Left forelimb (tissue), 1 donor: ENCODE data around the gene DNAAF5.

Source experiments
- DNase-seq: peaks from one replicate; pipeline ENCODE4 v3.0.0-alpha.2; 2018; ENCODE audit warnings: low spot score

DNAAF5 gene

DNA sequence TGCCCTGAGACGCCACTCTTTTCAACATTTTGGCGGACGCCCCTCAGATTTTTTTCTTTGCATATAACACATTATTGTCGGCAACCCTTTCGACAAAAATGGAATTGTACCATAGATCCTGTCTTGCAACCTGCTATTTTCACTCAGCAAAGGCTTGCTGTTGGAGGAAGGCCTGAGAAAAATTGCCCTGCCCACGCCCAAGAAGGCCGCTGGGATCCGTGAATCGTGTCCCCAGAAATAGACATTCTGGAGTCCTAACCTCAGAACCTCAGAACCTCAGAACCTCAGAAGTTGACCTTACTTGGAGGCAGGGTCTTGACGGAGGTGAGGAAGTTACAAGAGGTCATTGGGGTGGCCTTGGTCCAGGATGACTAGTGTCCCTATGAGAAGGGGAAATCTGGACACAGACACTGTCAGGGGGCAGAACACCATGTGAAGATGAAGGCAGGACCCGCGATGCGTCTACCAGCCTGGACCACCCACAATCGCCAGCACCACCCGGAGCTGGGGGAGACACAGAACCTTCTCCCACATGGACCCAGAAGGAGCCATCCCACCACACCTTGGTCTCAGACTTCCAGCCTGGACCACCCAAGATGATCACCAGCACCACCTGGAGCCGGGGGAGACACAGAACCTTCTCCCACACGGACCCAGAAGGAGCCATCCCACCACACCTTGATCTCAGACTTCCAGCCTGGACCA, 19.1 kb upstream of the DNAAF5 start:
- DNase-seq = no peak

DNA sequence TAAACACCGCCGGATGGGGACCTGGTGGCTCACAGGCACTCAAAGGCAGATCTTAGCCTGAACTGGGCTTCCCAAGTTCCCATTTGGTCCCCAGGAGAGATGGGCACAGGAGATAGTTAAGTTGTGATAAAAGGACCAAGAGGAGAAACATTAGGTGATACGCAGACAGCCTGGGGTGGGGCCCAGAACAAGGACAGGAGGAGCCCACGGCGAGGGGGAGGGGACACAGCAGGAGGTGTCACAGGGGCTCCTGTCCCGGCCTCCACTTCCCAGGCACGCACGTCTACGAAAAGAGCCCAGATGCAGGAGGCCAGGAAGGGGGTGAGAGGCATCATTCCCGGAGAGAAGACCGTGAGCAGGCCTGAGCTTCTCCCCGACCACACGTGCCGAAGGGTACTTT, 16.3 kb upstream of the DNAAF5 start:
- no peak for DNase-seq

DNA sequence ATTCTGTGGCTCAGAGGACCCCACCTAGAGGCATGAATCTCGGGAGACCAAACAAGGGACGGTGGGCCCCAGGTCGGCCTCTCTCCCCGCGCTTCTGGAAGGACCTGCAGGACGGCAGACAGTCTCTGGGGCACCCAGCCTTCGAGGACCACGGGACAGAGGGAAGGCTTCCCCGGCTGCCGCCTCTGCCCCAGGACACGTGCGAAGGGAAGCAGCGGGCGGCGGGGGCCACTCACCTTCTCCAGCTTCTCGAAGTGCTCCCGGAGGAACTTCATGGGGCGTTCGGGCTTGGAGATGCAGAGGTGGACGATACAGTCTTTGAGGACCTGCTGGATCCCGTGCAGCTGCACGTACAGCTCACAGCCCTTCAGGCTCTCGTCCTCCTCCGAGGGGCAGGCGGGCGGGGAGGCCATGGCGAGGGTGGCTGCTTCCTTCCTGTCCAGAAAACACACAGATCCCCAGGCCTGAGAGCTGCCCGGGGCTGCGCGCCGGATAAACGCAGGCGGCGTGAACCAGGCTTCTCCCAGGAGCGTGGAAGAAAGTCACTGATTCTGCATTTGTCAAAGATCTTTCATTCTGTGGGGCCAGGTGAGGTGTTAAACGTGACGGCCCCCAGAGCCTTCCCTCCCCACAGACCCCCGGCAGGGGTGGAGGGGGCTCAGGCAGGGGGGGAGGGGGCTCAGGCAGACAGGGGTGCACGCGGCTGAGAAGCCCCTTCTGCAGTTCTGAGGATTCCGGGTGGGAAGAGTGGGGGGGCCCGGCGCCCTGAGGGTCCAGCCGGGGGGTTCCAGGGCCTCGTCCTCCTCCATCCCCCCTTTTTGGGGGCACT, 15.2 kb upstream of the DNAAF5 start:
- no peak for DNase-seq

DNA sequence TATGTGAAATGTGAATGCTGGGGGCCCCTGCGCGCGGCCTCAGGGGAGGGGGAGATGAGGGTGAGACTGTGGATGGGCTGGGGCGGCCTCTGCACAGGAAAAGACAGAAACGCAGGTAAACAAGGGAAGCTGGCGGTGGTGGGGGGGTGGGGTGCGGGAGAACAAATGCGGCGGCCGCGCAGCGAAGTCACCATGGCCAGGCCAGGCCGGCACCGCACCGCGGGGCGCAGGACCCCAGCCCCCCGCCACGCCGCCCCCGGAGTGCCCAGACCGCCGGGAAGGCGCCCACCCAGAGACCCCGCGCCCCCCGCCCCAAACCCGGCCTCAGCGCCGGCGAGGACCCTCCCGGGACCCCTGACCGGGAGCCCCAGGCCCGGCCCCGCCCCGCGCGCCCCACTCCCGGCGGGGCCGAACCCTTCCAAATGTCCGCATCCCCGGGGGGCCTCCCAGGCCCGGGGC, 14.5 kb upstream of the DNAAF5 start:
- DNase-seq = no peak

DNA sequence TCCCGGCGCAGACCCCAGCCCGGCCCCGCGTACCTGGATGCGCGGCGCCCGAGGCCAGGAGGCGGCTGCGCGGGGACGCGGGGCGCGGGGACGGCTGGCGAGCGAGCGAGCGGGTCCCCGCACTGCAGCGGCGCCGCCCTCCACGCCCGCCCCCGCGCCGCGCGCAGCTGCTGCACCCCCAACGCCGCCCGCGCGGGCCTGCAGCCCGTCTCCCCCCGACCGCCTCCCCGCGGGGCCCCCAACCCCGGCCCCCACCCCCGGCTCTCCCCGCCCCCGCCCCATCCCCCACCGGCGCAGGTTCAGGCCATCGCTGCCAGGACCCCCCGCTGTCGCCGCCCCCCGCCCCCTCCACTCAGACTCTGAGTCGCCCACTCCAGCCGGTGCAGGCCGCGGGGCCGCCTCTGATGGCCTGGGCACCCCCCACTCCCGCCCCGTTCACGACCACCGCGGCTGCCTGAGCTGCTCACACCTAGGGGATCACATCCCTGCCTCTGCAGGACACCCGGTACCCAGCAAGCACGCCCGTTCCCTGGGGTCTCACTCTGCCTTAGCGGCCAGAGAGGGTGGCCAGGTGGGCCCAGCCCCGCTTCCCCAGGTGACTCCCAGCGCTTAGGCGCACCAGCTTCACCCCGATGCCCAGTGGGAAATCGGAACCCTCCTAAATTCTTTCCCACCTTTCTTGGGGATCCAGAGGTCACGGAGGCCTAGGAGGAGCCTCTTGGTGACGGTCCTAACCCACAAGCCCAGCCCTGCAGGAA, 13.9 kb upstream of the DNAAF5 start:
- no peak for DNase-seq

DNA sequence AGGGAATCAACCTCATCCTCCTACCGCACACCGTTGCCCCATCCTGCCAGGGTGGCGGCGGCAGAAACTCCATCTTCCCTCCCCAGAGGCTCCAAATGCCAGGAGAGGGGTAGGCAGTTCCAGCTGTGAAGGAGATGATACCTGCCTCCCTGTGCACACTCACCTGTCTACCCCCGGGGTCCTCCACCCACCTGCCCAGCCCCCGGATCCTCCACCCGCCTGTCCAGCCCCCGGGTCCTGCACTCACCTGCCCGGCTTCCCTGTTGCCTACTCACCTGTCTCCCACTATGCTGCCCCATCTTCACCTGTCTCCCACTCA, 13.4 kb upstream of the DNAAF5 start:
- DNase-seq = no peak

DNA sequence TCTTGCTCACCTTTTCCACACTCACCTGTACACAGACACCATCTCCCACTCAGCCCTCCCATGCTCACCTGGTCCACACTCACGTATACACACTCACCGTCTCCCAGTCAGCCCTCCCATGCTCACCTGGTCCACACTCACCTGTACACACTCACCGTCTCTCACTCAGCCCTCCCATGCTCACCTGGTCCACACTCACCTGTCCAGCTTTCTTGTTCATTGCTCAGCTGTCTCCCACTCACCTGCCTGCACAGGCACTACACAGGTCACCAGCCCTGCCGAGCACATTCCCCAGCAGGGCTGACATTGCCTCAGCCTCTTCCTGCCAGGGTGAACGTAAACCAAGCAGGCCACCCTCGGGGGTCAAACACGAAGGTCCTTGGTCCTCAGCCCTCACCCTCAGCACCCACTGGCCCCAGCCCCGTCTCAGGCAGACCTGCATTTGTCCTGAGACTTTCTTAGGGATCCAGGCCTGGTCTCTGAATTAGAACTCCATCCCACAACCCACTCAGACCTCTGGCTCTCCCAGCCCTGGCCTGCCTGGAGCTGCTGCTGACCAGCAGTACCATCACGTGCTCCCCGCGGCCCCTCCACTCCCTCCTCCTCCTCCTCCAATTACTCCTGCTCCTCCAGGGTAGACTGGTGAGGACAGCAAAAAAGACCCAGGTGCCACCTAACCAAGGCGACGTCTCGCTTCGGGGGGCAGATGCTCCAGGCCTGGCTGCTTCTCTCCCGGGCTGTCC, 12.8 kb upstream of the DNAAF5 start:
- no peak for DNase-seq

DNA sequence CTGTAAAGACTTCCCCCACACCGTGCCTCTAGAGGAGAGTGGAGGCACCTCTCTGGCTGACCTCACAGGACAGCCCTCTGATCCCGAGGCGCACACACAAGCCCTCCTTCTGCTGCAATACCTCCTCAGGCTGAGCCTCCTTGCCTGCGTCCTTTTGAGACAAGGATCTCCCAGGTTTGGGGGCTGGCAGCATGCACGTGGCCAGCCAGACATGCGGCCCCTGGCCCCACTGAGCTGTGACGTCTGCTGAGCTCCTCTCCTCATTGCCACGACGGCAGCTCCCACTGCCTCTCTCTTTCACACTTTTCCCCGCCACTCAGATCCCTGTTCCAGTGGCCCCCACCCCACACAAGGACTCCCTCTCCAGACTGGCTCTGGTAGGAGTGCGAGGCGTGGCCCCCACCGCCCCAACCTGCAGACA, 12.2 kb upstream of the DNAAF5 start:
- no peak for DNase-seq

DNA sequence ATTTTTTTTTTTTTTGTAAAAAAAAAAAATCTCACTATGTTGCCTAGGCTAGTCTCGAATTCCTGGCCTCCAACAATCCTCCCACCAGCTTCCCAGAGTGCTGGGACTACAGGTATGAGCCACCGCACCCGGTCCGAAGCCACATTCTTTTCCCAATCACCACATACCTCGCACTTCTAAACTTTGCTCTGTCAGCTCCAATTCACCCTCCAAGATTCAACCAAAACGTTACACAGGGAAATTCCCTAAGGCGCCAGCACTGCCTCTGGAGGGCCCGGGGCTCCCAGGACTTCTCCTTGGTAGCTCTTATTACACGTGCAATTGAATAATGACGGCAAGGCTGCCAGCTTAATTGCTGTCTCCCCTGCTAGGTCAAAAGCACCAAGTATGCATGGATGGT, 10.3 kb upstream of the DNAAF5 start:
- DNase-seq = no peak

DNA sequence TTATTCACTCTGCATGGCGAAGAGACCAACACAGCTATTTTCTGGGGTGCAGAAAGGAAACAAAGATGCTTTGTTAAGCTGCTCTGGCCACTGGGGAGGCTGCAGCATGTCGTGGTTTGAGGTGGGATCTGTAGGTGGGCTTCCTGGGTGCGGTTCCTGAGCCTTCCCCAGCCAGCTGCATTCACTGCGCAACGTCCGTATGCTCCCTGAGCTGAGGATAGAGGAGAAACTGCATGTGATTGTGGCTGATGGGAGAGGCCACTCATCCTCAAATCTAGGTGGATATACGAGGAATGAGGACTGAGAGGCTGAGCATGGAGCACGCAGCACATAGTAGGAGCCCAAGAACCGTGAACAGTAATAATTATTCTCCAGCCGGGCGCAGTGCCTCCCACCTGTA, 9.9 kb upstream of the DNAAF5 start:
- DNase-seq = no peak

DNA sequence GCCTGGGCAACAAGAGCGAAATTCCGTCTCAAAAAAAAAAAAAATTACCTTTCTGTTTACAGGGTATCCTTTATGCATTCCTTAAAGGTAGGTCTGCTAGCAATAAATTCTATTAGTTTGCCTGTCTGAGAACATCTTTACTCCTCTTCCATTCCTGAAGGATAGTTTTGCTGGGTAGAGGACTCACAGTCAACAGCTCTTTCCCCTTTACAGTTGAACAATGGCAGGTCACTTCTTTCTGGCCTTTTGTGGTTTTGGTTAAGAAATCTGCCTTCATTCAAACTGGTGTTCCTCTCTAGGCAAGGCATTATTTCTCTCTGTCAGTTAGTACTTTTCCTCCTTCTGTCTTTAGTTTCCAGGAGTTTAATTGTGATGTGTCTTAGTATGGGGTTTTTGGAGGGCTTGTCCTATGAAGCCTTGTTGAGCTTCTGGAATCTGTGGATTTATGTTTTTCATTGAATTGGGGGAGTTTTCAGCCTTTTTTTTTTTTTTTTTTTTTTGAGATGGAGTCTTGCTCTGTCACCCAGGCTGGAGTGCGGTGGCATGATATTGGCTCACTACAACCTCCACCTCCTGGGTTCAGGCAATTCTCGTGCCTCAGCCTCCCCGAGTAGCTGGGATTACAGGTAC, 4.8 kb upstream of the DNAAF5 start:
- no peak for DNase-seq

DNA sequence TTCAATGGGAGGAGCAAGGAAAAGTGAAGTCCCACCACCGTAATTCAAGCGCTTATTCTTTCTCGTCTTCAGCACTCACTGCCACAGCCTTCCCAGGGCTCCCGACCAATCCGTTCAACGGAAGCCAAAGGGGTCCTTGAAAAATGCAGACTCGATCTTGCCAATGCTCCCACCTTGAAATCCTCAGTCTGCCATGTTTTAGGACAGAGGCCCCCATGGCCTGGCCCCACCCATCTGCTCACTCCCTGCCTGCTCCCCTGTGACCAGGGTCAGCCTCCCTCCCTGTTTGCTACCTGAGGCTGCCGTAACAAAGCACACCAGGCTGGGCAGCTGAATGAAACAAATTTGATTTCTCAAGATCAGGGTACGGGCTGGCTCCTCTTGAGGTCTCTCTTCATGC, 3.0 kb upstream of the DNAAF5 start:
- no peak for DNase-seq

DNA sequence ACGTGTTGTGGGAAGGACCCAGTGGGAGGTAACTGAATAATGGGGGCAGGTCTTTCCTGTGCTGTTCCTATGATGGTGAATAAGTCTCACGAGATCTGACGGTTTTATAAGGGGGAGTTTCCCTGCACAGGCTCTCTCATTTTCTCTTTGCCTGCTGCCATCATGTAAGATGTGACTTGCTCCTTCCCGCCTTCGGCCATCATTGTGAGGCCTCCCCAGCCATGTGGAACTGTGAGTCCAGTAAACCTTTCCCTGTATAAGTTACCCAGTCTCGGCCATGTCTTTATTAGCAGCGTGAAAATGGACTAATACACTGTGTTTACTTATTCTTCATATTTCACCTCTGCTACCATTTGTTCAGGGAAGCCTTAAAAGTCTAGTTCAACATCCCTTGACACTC, 2.2 kb upstream of the DNAAF5 start:
- DNase-seq = no peak

DNA sequence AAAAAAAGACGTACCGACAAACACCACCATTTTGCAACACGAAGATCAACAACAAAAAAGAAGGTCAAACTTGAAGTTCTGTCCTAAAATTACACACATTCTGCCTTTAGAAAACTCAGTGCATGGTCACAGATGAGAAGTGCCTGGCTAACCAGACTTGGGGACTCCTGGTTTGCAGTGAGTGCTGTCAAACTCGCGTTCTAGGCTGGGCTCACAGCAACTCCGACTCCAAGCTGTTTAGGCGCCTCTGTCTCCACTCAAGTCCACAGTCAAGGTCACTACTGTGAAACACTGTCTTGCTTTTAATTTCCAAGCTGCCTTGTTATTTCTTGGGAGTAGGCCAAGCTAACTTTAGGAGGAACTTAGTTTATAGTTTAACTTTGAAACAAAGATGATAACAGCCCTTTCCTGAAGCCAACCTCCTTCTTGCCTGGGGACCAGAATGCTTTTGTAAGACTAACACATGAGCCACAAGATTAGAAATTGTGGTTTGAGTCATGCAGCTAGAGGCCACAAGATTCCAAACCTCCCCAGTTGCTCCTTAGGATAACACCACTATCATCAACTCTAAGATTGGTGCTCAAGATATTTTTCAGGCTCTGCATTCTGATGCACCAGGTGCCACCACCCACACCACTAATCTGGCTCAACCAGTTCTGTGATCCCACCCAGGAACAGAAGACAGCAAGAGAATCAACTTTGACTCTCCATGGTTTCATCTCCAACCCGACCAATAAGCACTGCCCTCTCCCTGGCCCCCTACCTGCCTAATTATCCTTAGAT, 1.1 kb upstream of the DNAAF5 start:
- DNase-seq = no peak

DNA sequence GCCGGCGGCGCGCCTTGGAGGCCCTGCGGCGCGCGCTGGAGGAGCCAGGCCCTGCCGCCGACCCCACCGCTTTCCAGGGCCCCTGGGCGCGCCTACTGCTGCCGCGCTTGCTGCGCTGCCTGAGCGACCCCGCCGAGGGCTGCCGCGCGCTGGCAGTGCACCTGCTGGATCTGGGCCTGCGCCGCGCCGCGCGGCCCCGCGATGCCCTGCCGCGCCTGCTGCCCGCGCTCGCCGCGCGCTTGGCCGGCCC, 280 bp downstream of the DNAAF5 start:
- no peak for DNase-seq

DNA sequence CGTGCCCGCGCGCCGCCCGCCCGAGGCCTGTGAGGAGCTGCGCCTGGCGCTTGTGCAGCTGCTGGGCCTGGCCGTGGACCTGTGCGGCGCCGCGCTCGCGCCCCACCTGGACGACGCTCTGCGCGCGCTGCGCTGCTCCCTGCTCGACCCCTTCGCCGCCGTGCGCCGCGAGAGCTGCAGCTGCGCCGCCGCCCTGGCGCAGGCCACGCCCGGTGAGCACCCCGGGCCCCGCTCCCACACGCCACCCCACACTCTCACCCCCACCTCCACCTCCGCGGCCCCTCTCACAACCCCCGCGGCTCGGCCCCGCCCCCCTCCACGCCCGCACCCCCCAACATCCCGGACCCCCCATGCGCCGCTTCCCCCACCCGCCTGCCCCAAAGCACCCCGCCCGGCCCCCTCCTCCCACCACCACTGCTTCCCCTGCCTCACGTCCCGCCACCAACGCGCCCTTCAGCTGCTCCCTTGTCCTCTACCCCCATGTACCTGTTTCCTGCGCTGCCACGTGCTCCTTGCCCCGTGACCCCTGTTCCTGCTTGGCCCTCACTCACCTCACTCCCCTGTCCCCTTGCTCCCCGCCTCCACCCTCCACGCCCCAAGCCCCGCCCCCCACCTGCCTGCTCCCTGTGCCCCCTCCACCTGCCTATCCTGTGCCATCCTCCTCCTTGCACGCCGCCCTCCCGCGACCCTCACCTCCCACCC, 756 bp downstream of the DNAAF5 start, which contains the start of gene PRKAR1B:
PRKAR1B (minus strand) TSS at position 178 of the 702 bp plus-strand sequence. CDS start 15,776 bp downstream, outside the sequence.
- DNase-seq = no peak

DNA sequence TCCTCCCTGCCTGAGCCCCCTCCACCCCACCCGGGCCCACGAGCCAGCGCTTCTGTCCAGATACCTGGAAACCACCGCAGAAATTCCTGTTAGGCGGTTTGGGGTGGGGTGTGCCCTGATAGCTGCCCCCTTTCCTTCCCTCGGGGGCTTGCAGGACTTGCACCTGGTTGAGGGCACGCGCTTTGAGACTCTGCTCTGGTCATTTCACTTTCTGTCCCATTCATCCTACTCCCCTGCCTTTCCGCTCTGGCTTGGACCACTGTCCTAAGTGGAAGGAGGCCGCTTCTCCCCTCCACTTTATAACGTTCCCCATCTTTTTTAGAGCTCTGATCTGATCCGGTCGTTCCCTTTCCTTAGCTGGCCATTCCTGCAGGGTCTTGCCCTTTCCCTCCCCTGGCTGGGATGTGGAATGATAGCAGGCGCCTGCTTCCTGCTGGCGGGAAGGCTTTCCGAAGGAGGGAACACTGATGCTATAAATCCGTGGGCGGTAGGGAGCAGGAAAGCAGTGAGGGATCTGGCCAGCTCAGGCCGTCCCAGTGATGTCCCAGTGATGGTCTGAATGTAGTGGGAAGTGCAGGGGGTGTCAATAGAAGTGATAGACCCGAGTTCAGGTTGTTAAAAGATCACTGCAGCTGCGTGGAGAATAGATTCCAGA, 1.4 kb downstream of the DNAAF5 start:
- DNase-seq = no peak

DNA sequence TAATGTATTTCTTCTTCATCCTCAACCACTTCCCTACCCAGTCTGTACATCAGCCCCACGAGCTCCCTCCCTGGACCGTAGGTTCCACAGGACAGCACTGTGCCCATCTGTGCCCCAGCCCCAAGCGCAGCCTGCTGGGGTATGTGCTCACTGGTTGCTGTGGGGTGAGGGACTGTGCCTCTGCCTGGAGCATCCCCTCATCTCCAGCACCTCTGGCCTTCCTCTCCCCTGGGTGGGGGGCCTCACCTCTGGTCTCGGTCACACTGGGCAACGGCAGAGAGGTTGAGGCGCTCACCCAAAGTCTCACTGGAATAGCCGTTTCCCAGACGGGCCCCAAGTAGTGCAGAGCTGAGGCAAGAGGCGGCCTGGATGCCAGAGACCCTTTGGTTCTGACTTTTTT, 2.1 kb downstream of the DNAAF5 start:
- peak; percentile 31 for DNase-seq

DNA sequence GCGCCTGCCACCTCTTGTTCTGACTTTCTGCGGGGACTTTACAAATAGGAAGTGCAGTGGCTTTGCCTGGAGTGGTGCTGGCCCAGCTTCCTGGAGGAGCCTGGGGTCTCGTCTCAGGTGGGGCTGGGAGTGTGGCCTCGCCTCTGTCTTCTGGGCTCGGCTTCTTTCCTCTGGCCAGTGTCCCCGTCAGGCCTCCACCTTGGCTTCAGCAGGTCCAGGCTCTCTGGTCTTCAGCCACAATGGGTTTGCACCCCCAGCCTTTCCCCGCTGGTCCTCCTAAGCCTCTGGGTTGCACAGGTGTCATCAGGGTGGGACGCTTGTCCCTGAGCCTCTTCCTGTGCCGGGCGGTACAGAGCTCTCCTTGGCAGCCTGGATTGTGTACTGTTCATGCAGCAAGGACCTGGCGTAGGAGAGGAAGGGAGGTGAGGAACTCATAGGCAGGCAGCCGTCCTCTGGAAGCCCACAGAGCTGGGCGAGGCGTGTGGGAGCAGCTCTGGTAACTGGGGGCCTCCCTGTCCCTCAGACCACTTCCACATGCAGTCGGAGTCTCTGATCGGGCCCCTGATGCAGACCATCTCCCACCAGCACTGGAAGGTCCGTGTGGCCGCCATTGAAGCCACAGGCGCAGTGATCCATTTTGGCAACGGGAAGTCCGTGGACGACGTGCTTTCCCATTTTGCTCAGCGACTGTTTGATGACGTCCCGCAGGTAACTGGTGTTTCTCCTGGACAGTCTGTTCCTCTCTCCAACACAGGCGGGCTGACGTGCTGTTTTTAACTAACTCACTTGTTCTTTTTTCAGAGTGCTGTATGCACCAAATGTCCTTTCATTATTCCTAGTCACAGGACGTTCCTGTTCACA, 2.9 kb downstream of the DNAAF5 start:
- peak; percentile 52 for DNase-seq
